Epithelial cell of umbilical artery (primary cell): ENCODE data around the gene NQO2. TPM values are rescaled to one million over a fixed set of nuclear protein-coding genes. Genes with fewer than 3 reads are reported as not detected.

Experiments used
- total RNA-seq: library from RNA; depleted of rRNA; stranded (reverse); fragments of >200 nt; gene quantifications from 2 replicates; pipeline ENCODE4 v1.2.3, GENCODE V29; 2014

The NQO2 gene
- 14.0 and 30.2 TPM in 2 replicates for total RNA-seq

GRCh38 chr6:2999618-3000557 lies at the start of gene NQO2:
TSS of gene NQO2 (plus strand) at chr6:2999894. CDS start at chr6:3006553, 6,659 bp downstream.

GRCh38 chr6:2971420-2972218 lies 28.1 kb upstream of the NQO2 start, which contains the start of gene SERPINB6:
TSS of gene SERPINB6 (minus strand) at chr6:2971567. CDS start at chr6:2959332, 12,235 bp downstream.

GRCh38 chr6:3068329-3069214 lies 68.9 kb downstream of the NQO2 start, which contains the start of gene RIPK1:
TSS of gene RIPK1 (plus strand) at chr6:3068494. CDS start at chr6:3076824, 8,330 bp downstream.

Other genes with a start within 250 kb of the NQO2 start
- 0.15 and 0.32 TPM in 2 replicates for gene MYLK4, start 249.0 kb upstream of the NQO2 start, total RNA-seq
- gene WRNIP1, start 234.5 kb upstream of the NQO2 start, total RNA-seq: 62.4 and 75.4 TPM in 2 replicates
- 52.3 and 54.6 TPM in 2 replicates for gene SERPINB1, start 158.0 kb upstream of the NQO2 start, total RNA-seq
- gene SERPINB9, start 96.6 kb upstream of the NQO2 start, total RNA-seq: 68.4 and 137 TPM in 2 replicates
- gene SERPINB6, start 28.3 kb upstream of the NQO2 start, total RNA-seq: 152 and 249 TPM in 2 replicates
- gene RIPK1, start 68.6 kb downstream of the NQO2 start, total RNA-seq: 16.9 and 22.5 TPM in 2 replicates
- 14.6 and 15.2 TPM in 2 replicates for gene BPHL, start 118.8 kb downstream of the NQO2 start, total RNA-seq
- 44.8 and 60.0 TPM in 2 replicates for gene TUBB2A, start 157.7 kb downstream of the NQO2 start, total RNA-seq
- 3.6 and 5.2 TPM in 2 replicates for gene TUBB2B, start 227.8 kb downstream of the NQO2 start, total RNA-seq